AG10803 (cell line): ENCODE measurements around the gene TRMT6.

ENCODE experiments used
- DNase-seq: peaks from one replicate; pipeline ENCODE4 v3.0.0; 2010; ENCODE audit warnings: low read depth
- H3K4me3 ChIP-seq: 2 replicates; pipeline ENCODE4 v1.5.1; 2011; ENCODE audit warnings: mild to moderate bottlenecking, low read length, control low read depth
- TF ChIP-seq, protein P1 (sequence below): conservative IDR thresholded peaks from 2 replicates; pipeline ENCODE4 v1.5.1; 2011; ENCODE audit warnings: mild to moderate bottlenecking, low read length, control low read depth, inconsistent platforms

TRMT6 gene

DNA sequence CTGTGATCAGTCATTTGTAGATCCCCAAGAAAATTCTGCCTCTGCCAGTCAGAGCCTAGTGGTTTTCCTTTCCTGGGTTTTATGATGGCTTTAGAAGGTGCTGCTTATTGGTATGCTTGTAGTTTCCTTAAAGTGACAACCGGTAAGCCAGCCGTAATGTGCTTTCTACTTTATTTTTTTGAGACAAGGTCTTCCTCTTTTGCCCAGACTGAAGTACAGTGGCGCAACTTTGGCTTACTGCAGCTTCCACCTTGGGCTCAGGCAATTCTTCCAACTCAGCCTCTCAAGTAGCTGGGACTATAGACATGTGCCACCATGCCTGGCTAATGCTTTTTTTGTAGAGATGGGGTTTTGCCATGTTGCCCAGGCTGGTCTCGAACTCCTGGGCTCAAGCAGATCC is 23.6 kb upstream of the TRMT6 start:
- DNase-seq = no peak
- H3K4me3 ChIP-seq = no peak overlapping the region
- TF ChIP-seq, protein P1, sequence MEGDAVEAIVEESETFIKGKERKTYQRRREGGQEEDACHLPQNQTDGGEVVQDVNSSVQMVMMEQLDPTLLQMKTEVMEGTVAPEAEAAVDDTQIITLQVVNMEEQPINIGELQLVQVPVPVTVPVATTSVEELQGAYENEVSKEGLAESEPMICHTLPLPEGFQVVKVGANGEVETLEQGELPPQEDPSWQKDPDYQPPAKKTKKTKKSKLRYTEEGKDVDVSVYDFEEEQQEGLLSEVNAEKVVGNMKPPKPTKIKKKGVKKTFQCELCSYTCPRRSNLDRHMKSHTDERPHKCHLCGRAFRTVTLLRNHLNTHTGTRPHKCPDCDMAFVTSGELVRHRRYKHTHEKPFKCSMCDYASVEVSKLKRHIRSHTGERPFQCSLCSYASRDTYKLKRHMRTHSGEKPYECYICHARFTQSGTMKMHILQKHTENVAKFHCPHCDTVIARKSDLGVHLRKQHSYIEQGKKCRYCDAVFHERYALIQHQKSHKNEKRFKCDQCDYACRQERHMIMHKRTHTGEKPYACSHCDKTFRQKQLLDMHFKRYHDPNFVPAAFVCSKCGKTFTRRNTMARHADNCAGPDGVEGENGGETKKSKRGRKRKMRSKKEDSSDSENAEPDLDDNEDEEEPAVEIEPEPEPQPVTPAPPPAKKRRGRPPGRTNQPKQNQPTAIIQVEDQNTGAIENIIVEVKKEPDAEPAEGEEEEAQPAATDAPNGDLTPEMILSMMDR = no peak

- H3K4me3 ChIP-seq = no peak overlapping the region
- TF ChIP-seq, protein P1 = no peak
- peak; percentile 10 for DNase-seq
Measured at GRCh38 chr20:5973172-5973571, 22.8 kb upstream of the TRMT6 start.

DNA sequence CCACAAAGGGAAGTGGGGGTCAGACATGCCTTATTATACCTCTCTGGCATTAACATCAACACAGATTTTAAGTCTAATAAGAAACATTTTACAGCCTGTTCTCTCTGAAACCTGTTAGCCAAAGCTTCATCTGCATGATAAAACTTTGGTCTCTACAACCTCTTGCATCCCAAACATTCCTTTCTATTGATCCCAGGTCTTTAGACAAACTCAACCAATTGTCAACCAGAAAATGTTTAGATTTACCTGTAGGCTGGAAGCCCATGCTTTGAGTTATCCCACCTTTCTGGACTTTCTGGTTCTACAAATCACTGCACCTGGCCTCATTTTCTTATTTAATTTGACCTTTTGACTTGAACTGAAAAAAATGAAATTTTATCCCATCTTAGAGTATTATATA is 20.9 kb upstream of the TRMT6 start:
- H3K4me3 ChIP-seq = no peak overlapping the region
- DNase-seq = no peak
- TF ChIP-seq, protein P1 = no peak

GRCh38 chr20:5970381-5970780 is 20.0 kb upstream of the TRMT6 start:
- TF ChIP-seq, protein P1 = no peak
- no peak overlapping the region for H3K4me3 ChIP-seq
- DNase-seq = no peak

GRCh38 chr20:5969940-5970339 is 19.6 kb upstream of the TRMT6 start:
- TF ChIP-seq, protein P1 = no peak
- DNase-seq = no peak
- no peak overlapping the region for H3K4me3 ChIP-seq

GRCh38 chr20:5969348-5969935 is 19.1 kb upstream of the TRMT6 start:
- DNase-seq = no peak
- no peak overlapping the region for H3K4me3 ChIP-seq
- TF ChIP-seq, protein P1 = no peak

DNA sequence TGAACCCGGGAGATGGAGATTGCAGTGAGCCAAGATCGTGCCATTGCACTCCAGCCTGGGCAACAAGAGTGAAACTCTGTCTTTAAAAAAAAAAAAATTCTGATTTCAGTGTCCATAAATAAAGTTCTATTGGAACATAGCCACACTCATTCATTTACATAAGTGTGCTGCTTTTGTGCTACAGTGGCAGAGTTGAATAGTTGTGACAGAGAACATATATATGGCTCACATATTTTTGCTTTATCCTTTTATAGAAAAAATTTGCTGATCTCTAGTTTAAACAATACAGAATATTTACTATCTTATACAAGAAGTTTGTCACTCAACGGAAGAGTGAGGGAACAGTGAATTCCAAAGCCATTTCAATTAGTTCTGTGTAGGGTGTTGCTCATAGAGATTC is 18.1 kb upstream of the TRMT6 start:
- DNase-seq = no peak
- no peak overlapping the region for H3K4me3 ChIP-seq
- TF ChIP-seq, protein P1 = no peak
